ENCODE data around the gene POLE4. TPM values are rescaled to one million over a fixed set of nuclear protein-coding genes. Genes with fewer than 3 reads are reported as not detected.

Gene POLE4
- total and polyA plus RNA-seq, 12 donors: 16.7 to 93.0 (median 71.1) TPM

DNA sequence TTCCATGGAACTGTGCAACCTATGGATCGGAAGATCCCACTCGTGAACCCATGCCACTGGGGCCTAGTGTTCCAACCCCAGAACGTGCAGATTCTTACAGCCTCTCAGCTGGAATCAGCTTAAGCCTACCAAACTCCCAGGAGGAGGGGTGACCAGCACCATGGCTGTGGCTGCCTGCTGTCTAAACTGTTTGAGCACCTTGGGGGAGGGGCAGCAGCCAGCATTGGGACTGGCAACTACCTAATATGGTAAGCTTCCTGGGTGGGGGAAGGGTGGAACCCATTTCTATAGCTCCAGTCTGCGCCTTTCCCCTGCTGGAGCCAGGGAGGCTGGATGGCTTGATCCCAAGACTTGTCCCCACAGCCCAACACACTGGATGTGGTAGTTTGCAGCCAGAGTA, 10.7 kb upstream of the POLE4 start:
- Histone ChIP-seq H3K27me3 (no peaks in the 10 kb centered on the region), H3K4me3 (no peak overlapping the region), H3K36me3 (replicated peaks in 1 of 2) (no peaks in the 10 kb centered on the region), H3K9me3 (replicated peaks in 1 of 3) (no peaks in the 10 kb centered on the region), H3K4me1 (replicated peaks in 1 of 2) (no peaks in the 10 kb centered on the region), H3K27ac (no peak overlapping the region)
- 85 to 100% (median 88%) methylated on average over 1 to 4 of the region's 4 CpGs for WGBS, 4 donors
- intact Hi-C loops (cut with DNase I): no loop called here
- DNase-seq: no peak
- TF ChIP-seq POLR2A (IDR thresholded peaks at IDR 0.05): no peak
- TF ChIP-seq, protein P1, sequence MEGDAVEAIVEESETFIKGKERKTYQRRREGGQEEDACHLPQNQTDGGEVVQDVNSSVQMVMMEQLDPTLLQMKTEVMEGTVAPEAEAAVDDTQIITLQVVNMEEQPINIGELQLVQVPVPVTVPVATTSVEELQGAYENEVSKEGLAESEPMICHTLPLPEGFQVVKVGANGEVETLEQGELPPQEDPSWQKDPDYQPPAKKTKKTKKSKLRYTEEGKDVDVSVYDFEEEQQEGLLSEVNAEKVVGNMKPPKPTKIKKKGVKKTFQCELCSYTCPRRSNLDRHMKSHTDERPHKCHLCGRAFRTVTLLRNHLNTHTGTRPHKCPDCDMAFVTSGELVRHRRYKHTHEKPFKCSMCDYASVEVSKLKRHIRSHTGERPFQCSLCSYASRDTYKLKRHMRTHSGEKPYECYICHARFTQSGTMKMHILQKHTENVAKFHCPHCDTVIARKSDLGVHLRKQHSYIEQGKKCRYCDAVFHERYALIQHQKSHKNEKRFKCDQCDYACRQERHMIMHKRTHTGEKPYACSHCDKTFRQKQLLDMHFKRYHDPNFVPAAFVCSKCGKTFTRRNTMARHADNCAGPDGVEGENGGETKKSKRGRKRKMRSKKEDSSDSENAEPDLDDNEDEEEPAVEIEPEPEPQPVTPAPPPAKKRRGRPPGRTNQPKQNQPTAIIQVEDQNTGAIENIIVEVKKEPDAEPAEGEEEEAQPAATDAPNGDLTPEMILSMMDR (IDR thresholded peaks at IDR 0.05): no peak

DNA sequence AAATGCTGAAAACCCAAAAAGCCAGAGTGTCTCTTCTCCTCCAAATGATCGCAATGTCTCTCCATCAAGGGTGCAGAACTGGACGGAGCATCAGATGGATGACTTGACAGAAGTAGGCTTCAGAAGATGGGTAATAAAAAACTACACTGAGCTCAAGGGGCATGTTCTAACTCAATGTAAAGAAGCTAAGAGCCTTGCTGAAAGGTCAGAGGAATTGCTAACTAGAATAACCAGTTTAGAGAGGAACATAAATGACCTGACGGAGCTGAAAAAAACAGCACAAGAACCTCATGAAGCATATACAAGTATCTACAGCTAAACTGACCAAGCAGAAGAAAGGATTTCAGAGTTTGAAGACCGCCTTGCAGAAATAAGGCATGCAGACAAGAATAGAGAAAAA, 9.7 kb upstream of the POLE4 start:
- Histone ChIP-seq H3K9me3 (replicated peaks in 1 of 3) (no peaks in the 10 kb centered on the region), H3K36me3 (replicated peaks in 1 of 2) (no peaks in the 10 kb centered on the region), H3K4me3 (no peak overlapping the region), H3K27ac (no peak overlapping the region), H3K27me3 (no peaks in the 10 kb centered on the region), H3K4me1 (replicated peaks in 1 of 2) (no peaks in the 10 kb centered on the region)
- WGBS, 4 donors: 81 to 87% (median 83%) methylated on average over 4 of the region's 4 CpGs
- intact Hi-C loops (cut with DNase I): no loop called here
- TF ChIP-seq POLR2A (IDR thresholded peaks at IDR 0.05): no peak
- TF ChIP-seq, protein P1 (IDR thresholded peaks at IDR 0.05): no peak
- DNase-seq: no peak

DNA sequence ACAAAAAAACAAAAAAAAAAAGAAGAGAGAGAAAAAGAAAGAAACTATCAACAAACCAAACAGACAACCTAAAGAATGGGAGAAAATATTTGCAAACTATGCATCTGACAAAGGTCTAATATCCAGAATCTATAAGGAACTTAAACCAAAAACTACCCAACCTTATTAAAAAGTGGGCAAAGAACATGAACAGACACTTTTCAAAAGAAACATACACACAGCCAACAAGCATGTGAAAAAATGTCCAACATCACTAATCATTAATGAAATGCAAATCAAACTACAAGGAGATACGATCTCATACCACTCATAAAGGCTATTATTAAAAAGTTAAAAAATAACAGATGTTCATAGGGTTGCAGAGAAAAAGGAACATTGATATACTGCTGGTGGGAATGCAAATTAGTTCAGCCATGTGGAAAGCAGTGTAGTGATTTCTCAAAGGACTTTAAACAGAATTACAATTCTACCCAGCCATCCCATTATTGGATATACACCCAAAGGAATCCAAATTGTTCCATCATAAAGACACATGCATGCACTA, 7.2 kb upstream of the POLE4 start:
- Histone ChIP-seq H3K36me3 (replicated peaks in 1 of 2) (no peaks in the 10 kb centered on the region), H3K4me1 (replicated peaks in 1 of 2) (peaks cover 0 to 4% of the 10 kb centered on the region in 2 donors), H3K9me3 (replicated peaks in 1 of 3) (no peaks in the 10 kb centered on the region), H3K4me3 (no peak overlapping the region), H3K27me3 (no peaks in the 10 kb centered on the region), H3K27ac (no peak overlapping the region)
- TF ChIP-seq, protein P1 (IDR thresholded peaks at IDR 0.05): no peak
- no peak for TF ChIP-seq POLR2A (IDR thresholded peaks at IDR 0.05)
- no peak for DNase-seq
- intact Hi-C loops (cut with DNase I): no loop called here
- WGBS, 4 donors: 73 to 94% (median 89%) methylated on average over 1 of the region's 1 CpG

DNA sequence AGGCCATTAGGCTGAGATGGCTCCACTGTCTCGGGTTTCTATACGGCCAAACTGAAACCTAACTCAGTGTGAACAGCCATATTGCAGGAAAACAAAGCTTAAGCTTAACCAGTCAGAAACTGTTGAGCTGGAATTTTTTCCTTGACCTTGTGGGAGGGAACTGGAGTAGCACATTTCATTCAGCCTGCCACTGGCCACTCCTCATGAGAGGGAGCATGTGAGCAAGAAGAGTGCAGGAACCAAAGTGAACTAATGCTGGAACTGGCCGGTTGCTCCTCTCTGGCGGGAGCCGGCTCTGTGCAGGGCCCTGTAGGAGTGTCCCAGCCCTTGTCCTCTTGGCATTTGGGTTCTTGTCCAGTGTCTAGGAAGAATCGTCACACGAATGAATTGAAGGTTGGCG, 5.9 kb upstream of the POLE4 start:
- 92 to 95% (median 93%) methylated on average over 8 of the region's 8 CpGs for WGBS, 4 donors
- no peak for DNase-seq
- no peak overlapping the region for H3K4me3 ChIP-seq
- no peaks in the 10 kb centered on the region for H3K36me3 ChIP-seq (replicated peaks in 1 of 2)
- no peak overlapping the region for H3K27ac ChIP-seq
- no peaks in the 10 kb centered on the region for H3K27me3 ChIP-seq
- TF ChIP-seq, protein P1 (IDR thresholded peaks at IDR 0.05): no peak
- no peak for TF ChIP-seq POLR2A (IDR thresholded peaks at IDR 0.05)
- intact Hi-C loops (cut with DNase I): no loop called here
- H3K9me3 ChIP-seq (replicated peaks in 1 of 3): no peaks in the 10 kb centered on the region
- peaks cover under 1 to 4% of the 10 kb centered on the region in 2 donors for H3K4me1 ChIP-seq (replicated peaks in 1 of 2)
